ENCODE measurements around the gene CRADD. TPM values are rescaled to one million over a fixed set of nuclear protein-coding genes. Genes with fewer than 3 reads are reported as not detected.

Gene CRADD
- total RNA-seq, 2 experiments from 2014 or later, result 5.8 to 9.2 TPM

- Histone ChIP-seq H3K4me1 (ENCODE audit: insufficient read depth, low read length) (peaks cover 14% of the 10 kb centered on the region), H3K4me3 (ENCODE audit: low read length) (no peak overlapping the region), H3K9me3 (ENCODE audit: control insufficient read depth in 1 of 2, insufficient read depth in 1 of 2, low read length in 2 of 2) (no peaks in the 10 kb centered on the region), H3K36me3 (ENCODE audit: insufficient read depth, low read length) (no peaks in the 10 kb centered on the region), H3K27me3 (ENCODE audit: control insufficient read depth in 1 of 2, insufficient read depth in 2 of 2, low read length in 2 of 2) (no peaks in the 10 kb centered on the region), H3K27ac (ENCODE audit: low read depth in 1 of 2, low read length in 2 of 2) (no peak overlapping the region)
- POLR2A ChIA-PET, result no interaction called here
- DNase-seq (no peak), ATAC-seq (ENCODE audit: poor library complexity) (no peak)
- no peaks in the 10 kb centered on the region for H3K9me3 Mint-ChIP-seq
- H3K4me1 Mint-ChIP-seq (ENCODE audit: low read depth), result peaks cover 56% of the 10 kb centered on the region
- intact Hi-C loops (cut with DNase I, micrococcal nuclease), result loop anchor here in 1 of 2 experiments (10.0 kb wide), 1 partner anchor 108 kb away; the partner anchor contains the start of gene CRADD
- no peak for TF ChIP-seq CTCF (IDR thresholded peaks at IDR 0.05)
- no peaks in the 10 kb centered on the region for H3K36me3 Mint-ChIP-seq (ENCODE audit: low read depth)
- H3K27ac Mint-ChIP-seq, result no peak overlapping the region
- no peaks in the 10 kb centered on the region for H3K27me3 Mint-ChIP-seq
- no peak overlapping the region for H3K4me3 Mint-ChIP-seq
- CTCF ChIA-PET, result no interaction called here
Observed at GRCh38 chr12:93782853-93783252, 105.7 kb downstream of the CRADD start.

- Histone ChIP-seq H3K27ac (ENCODE audit: low read depth in 1 of 2, low read length in 2 of 2) (peak overlapping the region in 1 of 2 donors; percentile 1), H3K36me3 (ENCODE audit: insufficient read depth, low read length) (no peaks in the 10 kb centered on the region), H3K9me3 (ENCODE audit: control insufficient read depth in 1 of 2, insufficient read depth in 1 of 2, low read length in 2 of 2) (no peaks in the 10 kb centered on the region), H3K4me3 (ENCODE audit: low read length) (no peak overlapping the region), H3K4me1 (ENCODE audit: insufficient read depth, low read length) (peaks cover 22% of the 10 kb centered on the region), H3K27me3 (ENCODE audit: control insufficient read depth in 1 of 2, insufficient read depth in 2 of 2, low read length in 2 of 2) (no peaks in the 10 kb centered on the region)
- H3K9me3 Mint-ChIP-seq, result no peaks in the 10 kb centered on the region
- DNase-seq, result peak in 12 of 14 experiments; percentile 7 to 65 (median 40)
- ChIA-PET CTCF (interaction anchor here (0.9 to 2.3 kb wide), 3 partner anchors 17 to 318 kb away, joined by 3 to 11 read pairs (median 8); no protein-coding TSS in a partner anchor), POLR2A (interaction anchor here (0.9 kb wide), 1 partner anchor 17 kb away, joined by 3 read pairs; no protein-coding TSS in a partner anchor)
- H3K27ac Mint-ChIP-seq, result peak overlapping the region; percentile 86
- peak overlapping the region; percentile 8 for H3K4me3 Mint-ChIP-seq
- peak; percentile 85 for ATAC-seq (ENCODE audit: poor library complexity)
- H3K36me3 Mint-ChIP-seq (ENCODE audit: low read depth), result no peaks in the 10 kb centered on the region
- no peak for TF ChIP-seq CTCF (IDR thresholded peaks at IDR 0.05)
- intact Hi-C loops (cut with DNase I, micrococcal nuclease), result loop anchor here in 1 of 2 experiments (10.0 kb wide), 1 partner anchor 109 kb away; the partner anchor contains the start of gene CRADD
- H3K4me1 Mint-ChIP-seq (ENCODE audit: low read depth), result peaks cover 61% of the 10 kb centered on the region
- no peaks in the 10 kb centered on the region for H3K27me3 Mint-ChIP-seq
Observed at GRCh38 chr12:93783832-93784231, 106.7 kb downstream of the CRADD start.

- ATAC-seq (ENCODE audit: poor library complexity) (peak; percentile 43), DNase-seq (peak in 11 of 14 experiments; percentile 3 to 59 (median 19))
- Mint-ChIP-seq H3K27me3 (no peaks in the 10 kb centered on the region), H3K4me3 (peak overlapping the region; percentile 8), H3K36me3 (ENCODE audit: low read depth) (no peaks in the 10 kb centered on the region), H3K4me1 (ENCODE audit: low read depth) (peaks cover 68% of the 10 kb centered on the region), H3K27ac (peak overlapping the region; percentile 86), H3K9me3 (no peaks in the 10 kb centered on the region)
- H3K27ac ChIP-seq (ENCODE audit: low read depth in 1 of 2, low read length in 2 of 2), result peak overlapping the region in 1 of 2 donors; percentile 1
- ChIA-PET CTCF (interaction anchor here (0.6 to 2.3 kb wide), 6 partner anchors 12 to 318 kb away, joined by 3 to 11 read pairs (median 4); no protein-coding TSS in a partner anchor), POLR2A (interaction anchor here (0.9 kb wide), 1 partner anchor 17 kb away, joined by 3 read pairs; no protein-coding TSS in a partner anchor)
- peaks cover 28% of the 10 kb centered on the region for H3K4me1 ChIP-seq (ENCODE audit: insufficient read depth, low read length)
- no peaks in the 10 kb centered on the region for H3K9me3 ChIP-seq (ENCODE audit: control insufficient read depth in 1 of 2, insufficient read depth in 1 of 2, low read length in 2 of 2)
- H3K36me3 ChIP-seq (ENCODE audit: insufficient read depth, low read length), result no peaks in the 10 kb centered on the region
- no peak overlapping the region for H3K4me3 ChIP-seq (ENCODE audit: low read length)
- no peak for TF ChIP-seq CTCF (IDR thresholded peaks at IDR 0.05)
- intact Hi-C loops (cut with DNase I, micrococcal nuclease), result loop anchor here in 1 of 2 experiments (5.0 to 10.0 kb wide), 2 partner anchors 110 to 212 kb away; partner anchors contain the start of genes CRADD and SOCS2
- H3K27me3 ChIP-seq (ENCODE audit: control insufficient read depth in 1 of 2, insufficient read depth in 2 of 2, low read length in 2 of 2), result no peaks in the 10 kb centered on the region
Observed at GRCh38 chr12:93784339-93785086, 107.3 kb downstream of the CRADD start.

All from CD4-positive, alpha-beta T cell (primary cell).